CD4-positive, alpha-beta T cell treated with Interleukin-4 for 1 hour (primary cell): Measurements from ENCODE around the gene AP2S1.
"Not testable (repeated sequence)": the region's sequence is repeated elsewhere in the genome, so short reads cannot be mapped to it uniquely, and the experiment has no call there.

Experiments
- DNase-seq, 2 donors: peaks; one replicate each; pipeline ENCODE4 v3.0.0-alpha.2; 2020 to 2022

The AP2S1 gene

DNA sequence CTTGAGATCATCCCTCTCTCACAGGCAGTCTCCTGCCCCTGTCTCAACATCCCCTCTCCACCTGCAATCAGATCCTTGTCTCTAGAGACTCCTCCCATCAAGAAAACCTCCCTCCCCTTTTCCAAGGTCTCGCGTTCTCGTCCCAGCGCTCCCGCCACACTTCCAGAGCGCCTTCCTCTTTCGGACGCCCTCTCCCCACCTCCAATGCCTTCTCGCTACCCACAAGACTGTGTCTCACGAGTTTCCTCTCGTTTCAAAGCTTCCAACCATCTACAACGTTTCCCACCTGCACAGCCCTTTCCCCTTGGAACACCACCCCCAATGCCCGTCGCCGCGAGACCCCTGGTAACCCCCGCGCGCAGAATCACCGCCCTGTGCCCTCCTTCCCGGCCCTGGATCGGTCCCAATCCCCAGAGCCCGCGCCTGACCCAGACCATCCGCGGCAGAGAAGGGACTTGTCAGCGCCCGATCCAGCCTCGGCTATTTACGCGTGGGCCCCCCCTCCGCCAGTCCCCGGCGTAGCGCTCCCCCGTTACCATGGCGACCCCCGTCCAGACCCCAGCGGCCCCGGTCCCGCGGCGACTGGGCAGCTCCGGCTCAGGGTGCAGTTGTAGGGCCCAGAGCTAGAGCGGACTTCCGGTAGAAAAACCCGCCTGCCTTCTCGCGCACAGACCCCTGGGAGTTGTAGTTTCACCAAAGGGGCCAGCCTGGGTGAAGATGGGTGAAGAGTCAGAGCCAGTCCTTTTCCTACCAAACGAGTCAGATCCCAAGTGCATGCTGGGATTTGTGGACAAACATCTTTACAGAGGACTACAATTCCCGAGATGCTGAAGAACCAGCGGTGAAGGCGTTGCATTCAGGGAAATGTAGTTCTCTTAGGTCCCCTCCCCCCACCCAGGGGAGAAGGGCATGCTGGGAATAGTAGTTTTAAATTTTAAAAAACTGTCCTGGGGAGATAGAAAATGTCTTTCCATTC lies at the start of gene AP2S1:
TSS of gene AP2S1 (minus strand) at position 619 of the 976 bp plus-strand sequence. CDS start at position 539, 80 bp downstream.
- DNase-seq, result peak; percentile 97

DNA sequence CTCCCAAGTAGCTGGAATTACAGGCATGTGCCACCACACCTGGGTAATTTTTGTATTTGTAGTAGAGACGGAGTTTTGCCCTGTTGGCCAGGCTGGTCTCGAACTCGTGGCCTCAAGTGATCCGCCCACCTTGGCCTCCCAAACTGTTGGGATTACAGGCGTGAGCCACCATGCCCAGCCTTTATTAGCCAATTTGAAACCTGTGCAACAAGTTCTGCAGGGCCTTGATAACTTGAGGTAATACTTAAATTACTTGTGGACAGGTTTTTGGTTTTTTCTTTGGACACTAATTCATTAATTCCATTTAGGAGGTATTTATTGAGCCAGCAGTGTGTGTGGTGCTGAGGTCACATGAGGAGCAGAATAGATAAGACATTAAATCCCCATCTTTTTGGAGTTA lies 49.7 kb upstream of the AP2S1 start:
- DNase-seq, result no peak

DNA sequence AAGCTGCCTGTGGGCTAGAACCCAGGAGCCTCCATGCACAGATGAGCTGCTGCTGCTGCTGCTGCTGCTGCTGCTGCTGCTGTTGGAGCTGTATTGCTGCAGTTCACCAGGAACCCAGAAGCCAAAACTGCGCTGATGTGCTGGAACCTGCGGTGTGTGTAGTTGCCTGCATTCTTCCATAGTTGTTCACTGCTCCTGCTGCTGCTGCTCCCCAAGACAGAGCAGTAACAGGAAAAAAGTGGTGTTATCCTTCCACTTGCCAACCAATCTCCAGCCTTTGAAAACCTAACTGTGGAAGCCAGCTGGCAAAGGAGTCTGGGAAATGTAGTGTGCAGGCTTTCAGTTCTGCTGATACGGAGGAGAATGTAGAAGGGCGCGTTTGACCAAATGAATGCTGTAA lies 48.1 kb upstream of the AP2S1 start:
- DNase-seq, result no peak

DNA sequence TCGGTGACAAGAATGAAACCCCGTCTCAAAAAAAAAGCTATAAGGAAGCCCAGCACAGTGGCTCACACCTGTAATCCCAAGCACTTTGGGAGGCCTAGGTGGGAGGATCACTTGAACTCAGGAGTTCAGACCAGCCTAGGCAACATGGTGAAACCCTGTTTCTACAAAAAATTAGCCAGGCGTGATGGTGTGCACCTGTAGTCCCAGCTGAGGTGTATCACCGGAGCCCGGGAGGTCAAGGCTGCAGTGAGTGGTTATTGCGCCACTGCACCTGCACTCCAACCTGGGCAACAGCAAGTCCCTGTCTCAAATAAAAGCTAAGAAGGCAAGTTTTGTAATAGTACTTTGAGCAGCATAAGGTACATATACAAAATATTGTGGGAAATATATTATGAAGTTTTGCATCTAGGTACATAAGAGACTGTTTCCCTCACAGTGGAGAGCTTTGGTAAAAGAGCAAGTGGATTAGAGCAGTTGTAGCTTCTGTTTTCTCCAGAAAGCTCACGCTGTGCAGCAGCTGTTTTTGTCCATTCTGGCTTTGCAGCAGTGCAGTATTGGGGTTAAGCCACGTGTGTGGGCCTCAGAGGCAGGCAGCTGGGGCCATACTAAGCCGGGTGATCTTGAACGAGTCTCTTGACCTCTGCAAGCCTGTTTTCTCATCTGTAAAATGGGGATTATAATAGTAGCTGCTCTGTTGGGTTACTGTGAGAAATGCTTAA lies 45.6 kb upstream of the AP2S1 start:
- DNase-seq, result no peak

DNA sequence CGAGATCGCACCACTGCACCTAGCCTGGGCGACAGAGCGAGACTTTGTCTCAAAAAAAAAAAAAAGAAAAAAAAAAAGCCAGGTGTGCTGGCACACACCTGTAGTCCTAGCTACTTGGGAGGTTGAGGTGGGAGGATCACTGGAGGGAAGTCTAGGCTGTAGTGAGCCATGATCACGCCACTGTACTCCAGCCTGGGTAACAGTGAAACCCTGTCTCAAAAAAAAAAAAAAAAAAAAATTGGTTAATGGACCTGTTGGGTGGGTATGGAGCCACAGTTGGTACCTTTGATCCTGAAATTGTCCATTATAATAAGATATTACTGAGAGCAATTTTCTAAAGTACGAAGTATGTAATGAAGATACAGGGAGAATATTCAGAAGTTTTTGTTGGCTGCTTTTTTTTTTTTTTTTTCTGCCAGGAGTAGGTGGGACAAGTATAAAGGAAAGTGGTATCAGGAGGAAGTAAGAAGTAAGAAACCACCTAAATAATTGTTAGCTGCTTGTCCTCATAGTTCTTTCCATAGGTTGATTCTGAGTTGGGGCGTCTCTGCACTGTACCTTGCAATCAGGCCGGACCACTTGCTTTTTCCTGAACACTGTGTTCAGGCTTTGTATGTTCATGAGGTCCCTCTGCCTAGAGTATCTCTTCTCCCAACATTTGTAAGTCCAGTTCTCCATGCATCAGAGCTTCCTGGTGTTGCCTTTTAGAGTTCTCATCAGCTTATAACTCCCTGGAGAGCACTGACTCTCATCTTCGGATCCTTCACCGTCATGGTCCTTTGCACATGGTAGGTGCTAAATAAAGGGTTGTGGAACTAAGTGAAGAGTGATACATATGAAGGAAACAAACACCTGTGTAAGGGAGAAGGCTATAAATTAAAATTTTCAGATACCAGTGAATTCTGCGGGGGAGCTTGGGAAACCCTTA lies 41.9 kb upstream of the AP2S1 start:
- DNase-seq, result no peak

DNA sequence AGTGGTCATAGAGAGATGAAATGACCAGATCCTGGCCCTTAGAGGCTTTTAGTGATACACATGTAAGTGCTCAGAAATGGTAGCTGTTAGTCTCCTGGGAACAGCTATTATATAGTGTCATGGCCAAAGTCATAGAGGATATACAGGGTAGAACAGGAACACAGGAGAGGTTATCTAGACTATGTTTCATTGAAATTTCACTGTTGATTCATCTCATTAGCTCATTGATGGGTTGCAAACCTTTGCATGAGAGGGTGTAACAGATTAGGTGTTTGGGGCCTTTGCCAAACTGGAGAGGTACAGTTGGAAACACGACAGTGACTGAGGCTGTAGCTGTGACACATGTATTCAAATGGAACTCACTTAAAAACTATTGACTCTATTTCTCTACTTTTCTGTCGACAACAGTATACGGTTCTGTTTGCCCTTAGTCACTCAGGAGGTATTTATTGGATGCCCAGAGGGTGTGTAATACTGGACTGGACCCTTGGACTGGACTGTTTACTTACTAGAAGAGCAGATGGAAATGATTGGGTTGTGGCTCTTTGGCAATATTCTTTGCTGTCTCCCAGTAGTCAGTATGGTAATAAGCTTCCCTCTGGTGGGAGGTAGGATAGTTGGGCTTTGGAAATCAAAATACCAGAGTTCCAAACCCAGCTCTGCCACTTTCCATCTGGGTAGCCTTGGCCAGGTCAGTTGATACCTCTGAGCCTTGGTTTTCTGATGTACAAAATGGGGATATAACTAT lies 40.0 kb upstream of the AP2S1 start:
- DNase-seq, result no peak

DNA sequence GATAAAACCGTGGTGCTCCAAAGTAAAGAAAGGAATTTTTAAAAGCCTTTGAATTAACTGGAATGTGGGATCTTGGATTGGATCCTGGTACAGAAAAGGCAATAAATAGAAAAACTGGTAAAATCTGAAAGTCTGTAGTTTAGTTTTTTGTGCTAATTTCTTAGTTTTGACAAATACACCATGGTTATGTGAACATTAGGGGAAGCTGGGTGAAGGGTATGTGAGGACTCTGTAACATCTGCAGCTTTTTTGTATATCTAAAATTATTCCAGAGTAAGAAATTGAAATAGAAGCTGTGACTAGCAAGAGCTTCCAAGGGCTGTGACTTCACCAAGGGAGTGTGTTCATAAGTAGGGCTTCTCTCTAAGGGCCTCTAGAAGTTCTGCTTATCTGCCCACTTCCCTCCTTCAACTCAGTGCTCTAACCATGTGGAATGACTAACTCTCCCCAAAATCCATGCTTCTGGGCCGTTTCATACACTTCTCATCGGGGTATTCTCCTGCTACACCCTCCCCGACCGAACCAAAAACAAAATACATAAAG lies 36.7 kb upstream of the AP2S1 start:
- no peak for DNase-seq

DNA sequence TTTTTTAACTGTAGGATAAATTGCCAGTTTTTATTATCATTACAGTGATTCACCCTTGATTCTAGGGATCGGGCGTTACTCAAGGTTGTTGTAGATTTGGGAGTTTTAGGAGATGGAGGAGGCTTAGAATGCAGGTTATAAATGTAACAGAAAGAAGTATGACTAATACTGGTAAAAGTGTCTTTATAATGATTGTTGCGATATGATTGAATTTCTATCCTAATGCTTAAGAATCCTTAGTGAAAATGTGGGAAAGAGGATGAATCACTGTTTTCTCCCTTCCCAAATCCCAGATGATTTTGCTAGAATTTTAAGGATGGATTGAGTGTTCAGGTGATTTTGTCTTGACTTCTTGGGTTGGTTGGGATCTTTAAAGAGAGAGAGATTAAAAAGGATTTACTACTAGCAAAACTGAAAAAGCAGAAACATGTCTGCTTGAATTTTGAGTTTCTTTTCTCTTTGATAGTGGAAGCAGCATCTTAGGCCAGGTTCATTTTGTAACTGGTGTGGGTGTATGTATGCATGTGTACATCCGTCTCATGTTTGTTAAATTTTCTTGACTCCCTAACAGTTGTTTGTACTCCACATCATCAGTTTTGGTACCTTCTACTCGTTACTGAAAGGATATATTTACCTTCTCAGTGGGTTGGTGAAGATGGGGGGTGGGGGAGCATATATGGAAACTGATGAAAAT lies 36.0 kb upstream of the AP2S1 start:
- DNase-seq, result no peak

DNA sequence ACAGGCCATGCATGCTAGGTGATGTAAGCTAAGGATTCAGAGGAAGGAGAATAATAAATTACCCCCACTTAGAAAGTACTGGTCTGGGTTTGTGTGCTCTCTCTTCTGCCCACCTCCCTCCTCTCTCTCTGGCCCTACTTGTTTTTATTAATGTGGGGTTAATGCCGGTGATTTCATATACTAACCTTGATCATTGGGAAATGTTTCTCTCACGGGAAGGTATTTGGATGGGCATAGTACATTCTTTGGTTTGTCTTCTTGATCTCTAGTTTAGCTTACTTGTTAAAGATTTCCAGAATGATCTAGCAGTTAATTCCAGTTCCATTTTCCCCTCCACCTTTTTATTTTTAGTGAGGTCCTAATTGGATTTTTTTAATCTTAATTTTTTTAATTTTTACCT lies 34.8 kb upstream of the AP2S1 start:
- DNase-seq, result no peak

DNA sequence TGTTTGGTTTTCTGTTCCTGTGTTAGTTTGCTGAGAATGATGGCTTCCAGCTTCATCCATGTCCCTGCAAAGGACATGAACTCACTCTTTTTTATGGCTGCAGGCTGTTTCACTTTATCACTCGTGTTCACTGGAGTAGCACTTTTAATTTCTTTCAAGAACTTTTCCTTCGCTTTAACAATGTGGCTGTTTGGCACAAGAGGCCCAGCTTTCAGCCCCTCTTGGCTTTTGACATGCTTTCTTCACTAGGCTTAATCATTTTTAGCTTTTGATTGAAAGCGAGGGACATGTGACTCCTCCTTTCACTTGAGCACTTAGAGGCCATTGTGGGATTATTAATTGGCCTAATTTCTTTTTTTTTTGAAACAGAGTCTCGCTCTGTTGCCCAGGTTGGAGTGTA lies 32.1 kb upstream of the AP2S1 start:
- not testable (repeated sequence) for DNase-seq

DNA sequence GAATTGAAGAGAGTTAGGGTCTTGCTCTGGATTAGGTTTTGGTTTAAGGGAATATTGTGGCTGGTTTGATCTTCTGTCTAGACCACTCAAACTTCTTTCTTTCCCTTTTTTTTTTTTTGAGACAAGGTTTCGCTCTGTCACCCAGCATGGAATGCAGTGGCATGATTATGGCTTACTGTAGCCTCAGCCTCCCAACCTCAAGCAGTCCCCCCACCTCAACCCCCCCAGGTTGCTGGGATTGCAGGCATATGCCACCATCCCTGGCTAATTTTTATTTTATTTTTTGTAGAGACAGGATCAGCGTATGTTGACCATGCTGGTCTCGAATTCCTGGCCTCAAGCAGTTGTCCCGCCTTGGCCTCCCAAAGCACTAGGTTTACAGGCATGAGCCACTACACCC lies 31.4 kb upstream of the AP2S1 start:
- no peak for DNase-seq

DNA sequence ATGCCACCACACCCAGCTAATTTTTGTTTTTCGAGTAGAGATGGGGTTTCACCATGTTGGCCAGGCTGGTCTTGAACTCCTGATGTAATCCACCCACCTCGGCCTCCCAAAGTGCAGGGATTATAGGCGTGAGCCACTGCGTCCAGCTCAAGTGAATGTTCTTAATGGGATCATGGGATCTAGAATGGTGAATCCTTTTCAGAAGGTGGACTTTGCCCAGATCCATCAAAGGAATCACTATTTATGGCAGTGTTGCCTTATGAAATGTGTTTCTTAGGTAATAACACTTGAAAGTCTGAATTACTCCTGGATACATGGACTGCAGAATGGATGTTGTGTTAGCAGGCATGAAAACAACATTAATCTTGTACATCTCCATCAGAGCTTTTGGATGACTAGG lies 30.4 kb upstream of the AP2S1 start:
- no peak for DNase-seq

DNA sequence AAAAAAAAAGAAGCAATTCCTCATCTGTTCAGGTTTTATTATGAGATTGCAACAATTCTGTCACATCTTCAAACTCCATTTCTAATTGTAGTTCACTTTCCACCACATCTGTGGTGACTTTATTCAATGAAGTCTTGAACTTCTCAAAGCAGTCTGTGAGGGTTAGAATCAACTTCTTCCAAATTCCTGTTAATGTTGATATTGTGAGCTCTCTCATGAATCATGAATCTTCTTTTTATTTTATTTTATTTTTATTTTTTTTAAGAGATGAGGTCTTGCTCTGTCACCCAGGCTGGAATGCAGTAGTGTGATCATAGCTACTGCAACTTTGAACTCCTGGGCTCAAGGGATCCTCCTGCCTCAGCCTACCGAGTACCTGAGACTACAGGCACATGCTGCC lies 29.8 kb upstream of the AP2S1 start:
- DNase-seq, result no peak

DNA sequence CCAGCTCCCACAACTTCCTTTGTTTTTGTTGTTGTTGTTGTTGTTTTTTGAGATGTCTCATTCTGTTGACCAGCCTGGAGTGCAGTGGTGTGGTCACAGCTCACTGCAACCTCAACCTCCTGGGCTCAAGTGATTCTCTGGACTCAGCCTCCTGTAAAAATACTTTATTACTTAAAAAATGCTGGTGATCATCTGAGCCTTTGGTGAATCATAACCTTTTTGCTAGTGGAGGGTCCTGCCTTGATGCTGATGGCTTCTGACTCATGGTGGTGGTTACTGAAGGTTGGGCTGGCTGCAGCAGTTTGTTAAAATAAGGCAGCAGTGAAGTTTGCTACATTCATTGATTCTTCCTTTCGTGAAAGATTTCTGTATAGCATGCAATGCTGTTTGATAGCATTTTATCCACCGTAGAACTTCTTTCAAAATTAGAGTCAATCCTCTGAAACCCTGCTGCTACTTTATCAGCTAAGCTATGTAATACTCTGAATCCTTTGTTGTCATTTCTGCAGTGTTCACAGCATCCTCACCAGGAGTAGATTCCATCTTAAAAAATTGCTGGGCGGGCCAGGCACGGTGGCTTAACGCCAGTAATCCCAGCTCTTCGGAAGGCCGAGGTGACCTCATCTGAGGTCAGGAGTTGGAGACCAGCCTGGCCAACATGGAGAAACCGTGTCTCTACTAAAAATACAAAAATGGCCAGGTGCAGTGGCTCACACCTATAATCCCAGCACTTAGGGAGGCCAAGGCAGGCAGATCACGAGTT lies 28.1 kb upstream of the AP2S1 start:
- no peak for DNase-seq

DNA sequence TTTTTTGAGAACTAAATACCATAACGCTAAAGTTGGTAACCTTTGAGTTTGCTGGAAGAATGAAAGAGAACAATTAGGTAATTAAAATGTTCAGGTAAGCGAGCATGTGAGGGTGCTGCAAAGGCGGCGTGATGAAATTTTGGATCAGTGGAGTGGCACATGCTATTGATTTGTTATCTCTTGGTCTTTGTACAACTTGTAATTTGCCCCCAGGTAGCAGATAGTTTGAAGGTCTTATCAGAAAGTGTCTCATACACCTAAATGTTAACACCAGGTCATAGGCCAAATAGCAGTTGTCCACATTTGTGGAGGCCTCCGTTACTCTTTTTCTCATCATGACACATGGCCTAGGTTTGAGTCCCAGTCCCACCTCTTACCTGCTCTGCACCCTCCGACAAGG lies 25.0 kb upstream of the AP2S1 start:
- DNase-seq, result no peak

DNA sequence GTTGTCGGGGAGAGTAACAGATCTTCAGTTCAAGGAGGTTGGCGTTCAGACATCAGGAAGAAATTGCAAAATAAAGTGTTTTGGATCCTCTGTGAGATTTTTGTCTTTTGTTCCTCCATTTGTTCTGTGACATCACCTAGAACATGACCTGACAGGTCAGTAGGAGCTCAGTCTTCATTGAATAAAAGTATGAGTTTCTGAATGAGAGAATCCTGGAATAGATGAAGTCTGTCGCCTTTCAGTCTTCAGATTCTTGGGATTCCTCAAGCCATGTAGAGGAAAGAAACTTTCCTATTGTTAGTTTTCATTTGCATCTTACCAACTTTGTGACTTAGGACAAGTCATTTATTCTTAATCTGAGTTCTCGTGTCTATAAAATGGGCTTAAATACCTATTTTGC lies 24.6 kb upstream of the AP2S1 start:
- no peak for DNase-seq

DNA sequence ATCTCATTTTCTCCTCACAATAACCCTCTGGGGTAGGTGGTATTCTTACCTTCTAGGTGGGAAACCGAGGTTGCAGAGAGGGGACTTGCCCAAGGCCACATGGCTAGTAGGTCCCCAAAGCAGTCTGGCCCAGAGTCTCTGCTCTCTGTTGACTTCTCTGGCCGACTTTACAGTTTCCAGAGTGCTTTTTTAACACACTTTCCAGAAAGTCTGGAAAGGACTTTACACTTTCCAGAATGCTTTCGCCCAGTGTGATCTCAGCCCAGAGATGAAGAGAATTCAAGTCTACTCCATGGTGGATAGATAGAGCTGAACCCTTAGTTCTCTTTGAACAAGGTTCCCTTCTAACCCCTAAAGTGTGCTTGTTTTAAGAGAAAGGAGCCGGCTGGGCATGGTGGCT lies 22.3 kb upstream of the AP2S1 start:
- DNase-seq, result no peak

DNA sequence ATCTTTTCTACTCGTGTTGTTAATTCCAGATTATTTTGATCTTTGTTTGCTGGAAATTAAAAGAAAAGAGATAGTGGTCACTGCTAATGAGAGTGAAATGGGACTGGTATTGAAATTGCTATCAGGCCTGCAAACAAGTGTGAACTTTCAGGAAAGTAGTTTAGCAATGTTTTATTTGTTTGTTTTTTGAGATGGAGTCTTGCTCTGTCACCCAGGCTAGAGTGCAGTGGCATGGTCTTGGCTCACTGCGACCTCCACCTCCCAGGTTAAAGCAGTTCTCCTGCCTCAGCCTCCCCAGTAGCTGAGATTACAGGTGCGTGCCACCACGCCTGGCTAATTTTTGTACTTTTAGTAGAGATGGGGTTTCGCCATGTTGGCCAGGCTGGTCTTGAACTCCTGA lies 20.5 kb upstream of the AP2S1 start:
- not testable (repeated sequence) for DNase-seq

DNA sequence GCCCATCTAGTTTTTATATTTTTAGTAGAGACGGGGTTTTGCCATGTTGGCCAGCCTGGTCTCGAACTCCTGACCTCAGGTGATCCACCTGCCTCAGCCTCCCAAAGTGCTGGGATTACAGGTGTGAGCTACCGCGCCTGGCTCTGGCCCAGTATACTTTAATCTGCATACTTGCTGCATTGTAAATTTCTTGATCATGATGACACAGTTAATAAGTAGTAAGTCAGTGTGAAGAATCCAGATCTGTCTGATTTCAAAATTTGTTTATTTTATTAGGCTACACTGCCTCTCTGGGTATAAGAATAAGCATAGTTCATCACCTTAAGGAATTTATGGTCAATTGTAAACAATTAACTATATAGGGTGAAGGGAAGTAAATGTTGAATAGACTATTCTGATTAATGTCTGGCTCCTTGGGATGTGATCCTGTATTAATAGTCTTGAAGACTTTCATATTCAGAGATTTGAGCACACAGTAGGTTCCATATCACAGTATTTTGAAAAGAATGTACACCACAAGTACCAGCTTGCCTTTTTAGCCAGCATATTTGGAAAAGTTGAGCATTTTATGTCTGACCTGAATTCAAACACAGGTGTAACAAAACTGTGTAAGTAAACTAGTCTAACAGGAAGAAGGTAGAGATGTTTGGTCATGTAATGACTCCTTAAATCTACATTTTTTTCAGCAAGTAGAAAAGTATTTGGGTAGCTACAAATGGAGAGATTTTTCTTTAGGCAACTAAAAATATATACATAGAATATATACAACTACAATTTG lies 17.6 kb upstream of the AP2S1 start:
- no peak for DNase-seq

DNA sequence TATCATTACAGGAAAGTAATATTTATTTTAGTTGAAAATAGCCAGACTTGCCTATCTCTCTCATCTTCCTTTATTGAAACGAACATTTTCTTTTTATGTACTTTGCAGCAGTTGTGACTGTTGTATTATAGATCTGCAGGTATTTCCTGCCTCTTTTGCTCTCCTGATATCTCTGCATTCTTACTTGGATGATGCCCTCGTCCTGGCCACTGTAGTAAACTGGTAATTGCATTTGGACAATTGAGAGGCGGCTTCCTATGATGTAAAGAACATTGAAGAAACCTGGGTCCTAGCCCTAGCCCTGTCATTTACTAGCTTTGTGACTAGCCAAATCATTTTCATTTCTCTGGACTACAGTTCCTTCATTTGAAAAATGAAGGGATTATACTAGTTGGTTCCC lies 16.5 kb upstream of the AP2S1 start:
- no peak for DNase-seq
